Activated CD4-positive, alpha-beta T cell treated with anti-CD3 and anti-CD28 coated beads for 4 hours (primary cell): Measurements from ENCODE around the gene BTRC.

Experiments
- DNase-seq, 2 donors: peaks; one replicate each; pipeline ENCODE4 v3.0.0-alpha.2; 2020

The BTRC gene

DNA sequence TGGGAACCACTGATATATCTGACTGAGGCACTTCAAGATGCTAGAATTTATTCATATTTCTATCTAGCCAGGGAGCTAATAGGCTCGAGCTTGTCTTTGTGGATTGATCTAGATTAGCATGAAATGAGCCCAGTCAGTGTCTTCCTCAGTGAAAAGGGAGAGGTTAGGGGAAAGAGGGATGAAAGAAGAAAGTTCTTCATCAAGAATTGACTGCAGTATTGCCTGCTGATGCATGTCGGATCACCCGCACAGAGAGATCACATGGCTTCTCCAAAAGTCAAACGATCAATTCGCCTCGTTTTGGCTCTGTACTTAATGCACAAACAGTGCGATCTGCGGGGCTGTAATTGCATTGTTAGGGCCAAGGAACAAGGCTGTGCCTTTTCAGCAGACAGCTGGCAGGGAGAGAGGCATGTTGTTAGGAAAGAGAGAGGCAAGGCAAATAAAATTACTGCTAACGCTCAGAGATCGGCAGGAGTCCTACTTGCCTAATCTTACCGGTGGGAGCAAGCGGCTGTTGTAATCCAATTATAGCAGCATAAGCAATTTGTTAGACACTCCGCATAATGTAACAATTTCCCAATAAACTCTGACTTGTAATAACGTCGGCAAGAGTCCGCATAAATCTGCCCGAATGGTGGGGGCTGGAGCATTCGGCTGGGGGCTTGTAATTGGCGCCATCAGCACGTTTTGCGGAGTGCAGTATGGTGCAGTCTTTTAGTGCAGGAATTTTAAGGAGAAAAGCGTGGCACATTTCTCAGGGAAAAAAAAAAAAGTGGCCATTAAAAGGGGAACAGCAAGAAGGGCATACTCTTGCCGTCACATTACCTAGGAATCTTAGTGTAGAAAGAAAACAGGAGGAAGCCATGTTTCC lies 132.0 kb downstream of the BTRC start:
- no peak for DNase-seq

GRCh38 chr10:101487399-101487798 lies 133.4 kb downstream of the BTRC start:
- no peak for DNase-seq

- no peak for DNase-seq
Observed at GRCh38 chr10:101489355-101489754, 135.4 kb downstream of the BTRC start.

- DNase-seq, result no peak
Observed at GRCh38 chr10:101490026-101490425, 136.1 kb downstream of the BTRC start.

- no peak for DNase-seq
Observed at GRCh38 chr10:101492205-101492604, 138.2 kb downstream of the BTRC start.

DNA sequence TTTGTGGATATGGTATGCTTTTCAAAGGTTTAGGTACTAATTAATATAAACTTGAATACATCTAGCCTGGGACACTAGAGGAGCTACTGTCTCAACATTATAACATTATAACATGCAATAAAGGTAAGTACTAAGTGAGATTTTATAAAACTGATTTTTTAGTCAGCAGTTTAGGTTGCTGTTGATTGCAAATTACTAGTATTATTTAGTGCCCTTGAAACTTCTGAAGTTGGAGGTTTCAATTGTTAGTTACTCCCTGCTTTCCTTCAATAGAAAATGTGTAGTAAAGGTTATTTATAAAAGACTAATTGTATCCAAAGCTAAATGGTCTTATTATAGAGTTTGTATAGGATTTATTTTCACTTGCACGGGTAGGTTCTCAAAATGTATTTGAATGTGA lies 138.8 kb downstream of the BTRC start:
- DNase-seq, result no peak

GRCh38 chr10:101493249-101493648 lies 139.3 kb downstream of the BTRC start:
- no peak for DNase-seq

- no peak for DNase-seq
Observed at GRCh38 chr10:101493782-101494281, 139.9 kb downstream of the BTRC start.

GRCh38 chr10:101494650-101495049 lies 140.7 kb downstream of the BTRC start:
- no peak for DNase-seq

- no peak for DNase-seq
Observed at GRCh38 chr10:101495324-101495925, 141.5 kb downstream of the BTRC start.

DNA sequence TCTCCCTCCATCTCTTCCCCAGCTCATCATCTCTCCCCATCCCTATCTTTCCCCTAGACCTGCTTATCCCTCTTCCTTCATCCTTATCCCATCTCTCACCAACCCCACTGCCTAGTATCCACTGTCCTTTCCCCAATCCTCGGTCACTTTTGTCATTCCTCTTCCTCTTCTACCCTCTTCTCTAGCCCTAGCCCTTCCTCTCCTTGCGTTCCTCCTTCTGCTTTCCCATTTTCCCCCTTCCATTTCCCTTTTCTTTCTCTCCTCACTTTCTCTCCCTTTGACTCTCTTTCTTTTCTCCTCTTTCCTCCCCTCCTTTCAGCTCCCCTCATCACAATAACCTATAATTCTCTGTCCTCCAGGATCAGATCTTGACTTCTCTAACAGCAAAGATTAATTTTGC lies 150.5 kb downstream of the BTRC start:
- no peak for DNase-seq

DNA sequence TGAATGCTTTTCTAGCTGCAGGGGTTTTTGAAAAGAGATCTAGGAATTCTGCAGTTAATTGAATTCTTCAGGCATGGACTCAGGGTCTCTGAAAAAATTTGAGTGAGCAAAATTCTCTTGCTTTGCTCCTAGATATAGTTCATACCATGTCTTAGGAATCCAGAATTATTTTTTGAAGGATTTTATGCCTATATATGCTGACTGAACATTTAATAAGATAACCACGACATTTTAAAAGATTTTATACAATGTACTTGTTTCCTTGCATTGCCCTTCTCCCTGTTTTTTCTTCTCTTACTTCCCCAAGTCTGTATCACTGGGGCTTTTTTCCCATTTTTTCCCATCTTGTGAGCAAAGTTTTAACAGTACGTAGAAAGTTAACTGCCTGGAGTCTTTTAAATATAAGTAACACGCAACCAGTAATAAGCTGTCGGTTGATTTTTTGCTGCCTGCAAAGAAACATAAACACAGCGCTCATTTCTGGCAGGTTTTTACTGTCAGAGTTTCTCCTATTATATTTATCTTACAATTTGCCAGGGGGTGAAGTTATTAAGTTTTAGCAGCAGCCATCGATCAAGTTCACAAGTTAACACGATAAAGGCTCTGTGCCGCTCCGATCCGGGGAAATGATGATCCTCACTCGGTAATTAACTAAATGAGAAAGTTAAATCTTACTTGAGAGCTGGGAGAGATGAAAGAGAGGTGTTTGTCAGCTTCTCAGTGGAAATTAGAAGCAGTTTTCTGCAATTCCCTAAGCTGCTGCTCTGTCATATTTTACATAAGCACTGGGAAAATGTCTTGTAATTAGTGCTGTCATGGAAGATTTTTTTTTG lies 153.1 kb downstream of the BTRC start:
- no peak for DNase-seq

- no peak for DNase-seq
Observed at GRCh38 chr10:101507828-101508227, 153.9 kb downstream of the BTRC start.

DNA sequence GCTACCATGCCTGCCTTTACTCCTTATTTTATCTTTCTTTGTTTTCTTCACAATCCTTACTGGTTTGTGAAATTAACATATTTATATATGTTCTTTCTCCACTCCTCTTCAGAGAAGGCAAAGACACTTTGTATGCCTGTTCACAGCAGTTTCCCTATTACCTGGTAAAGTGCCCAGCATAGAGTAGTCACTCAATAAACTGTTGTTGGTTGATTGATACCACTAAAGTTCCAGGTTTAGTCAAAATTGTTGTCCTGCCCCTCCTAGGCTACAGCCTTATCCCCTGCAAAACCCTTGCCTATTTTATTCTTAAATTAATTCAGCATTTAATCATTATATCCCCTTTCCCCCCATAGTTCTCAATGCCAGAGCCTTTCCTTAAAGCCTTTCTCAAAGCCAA lies 158.0 kb downstream of the BTRC start:
- DNase-seq, result no peak

- no peak for DNase-seq
Observed at GRCh38 chr10:101512738-101513137, 158.8 kb downstream of the BTRC start.

GRCh38 chr10:101513733-101514132 lies 159.8 kb downstream of the BTRC start:
- no peak for DNase-seq

DNA sequence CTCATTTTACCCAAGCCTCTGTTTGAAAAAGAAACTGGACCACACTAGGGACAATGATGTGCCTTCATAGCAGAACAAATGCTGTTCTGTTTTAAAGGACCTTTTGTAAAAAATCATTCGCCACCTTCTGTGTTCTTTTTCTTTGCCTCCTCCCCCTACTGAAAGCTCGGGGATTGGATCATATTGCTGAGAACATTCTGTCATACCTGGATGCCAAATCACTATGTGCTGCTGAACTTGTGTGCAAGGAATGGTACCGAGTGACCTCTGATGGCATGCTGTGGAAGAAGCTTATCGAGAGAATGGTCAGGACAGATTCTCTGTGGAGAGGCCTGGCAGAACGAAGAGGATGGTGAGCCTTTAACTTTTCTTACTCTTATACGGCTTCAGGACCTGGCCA lies 171.9 kb downstream of the BTRC start:
- DNase-seq, result no peak

DNA sequence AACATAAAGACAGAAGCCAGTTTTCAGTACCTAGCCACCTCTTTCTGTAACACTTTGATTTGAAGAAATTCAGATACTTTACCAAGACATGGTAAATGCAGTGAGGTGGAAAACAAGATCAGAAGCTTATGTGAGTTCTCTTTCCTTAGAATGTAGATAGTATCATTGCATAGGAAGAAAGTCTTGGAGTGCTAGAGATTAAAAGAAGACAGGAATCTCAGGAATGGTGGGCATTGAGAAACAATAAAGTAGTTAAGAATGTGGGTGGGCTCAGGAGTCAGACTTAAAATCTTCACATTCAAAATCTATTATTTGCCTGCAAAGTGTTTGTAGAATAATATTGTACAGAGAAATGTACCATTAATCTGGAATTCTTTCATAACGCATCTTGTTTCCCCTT lies 175.2 kb downstream of the BTRC start:
- DNase-seq, result no peak

DNA sequence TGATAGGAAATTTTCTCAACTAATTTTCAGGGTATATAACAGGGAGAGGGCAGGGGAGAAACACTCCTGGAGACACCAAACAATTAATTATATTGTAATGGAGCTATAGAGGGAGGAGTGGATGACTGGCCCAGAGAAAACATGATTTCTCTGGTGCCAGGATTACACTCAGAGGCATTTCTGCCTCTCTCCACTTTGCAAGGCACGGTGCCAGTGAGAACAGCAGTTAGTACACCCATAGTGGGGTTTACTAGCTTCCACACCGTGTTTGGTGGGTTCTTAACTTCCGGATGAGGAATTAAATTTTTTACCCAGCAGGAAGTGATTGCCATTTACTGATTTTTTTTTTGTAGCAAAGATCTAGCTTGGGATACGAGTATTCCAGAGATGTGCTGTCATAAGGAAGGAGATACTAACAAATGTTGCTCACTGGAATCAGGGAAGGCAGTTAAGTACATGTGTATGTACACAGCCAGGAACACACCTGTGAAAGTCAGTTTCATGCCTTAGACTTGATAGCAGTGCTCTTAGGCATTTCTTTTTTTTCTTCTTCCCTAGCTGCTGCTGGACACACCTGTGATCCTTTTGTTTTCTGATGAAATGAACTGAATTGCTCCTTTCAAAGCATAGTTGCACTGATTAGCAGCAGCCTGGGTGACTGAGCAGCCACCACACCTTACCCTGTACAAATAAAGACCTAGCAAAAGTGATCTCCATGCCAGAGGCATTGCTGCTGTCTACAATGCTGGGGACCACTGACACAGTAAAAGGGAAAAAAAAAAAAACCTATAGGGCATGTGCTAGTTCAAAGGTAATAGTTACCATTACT lies 176.0 kb downstream of the BTRC start:
- no peak for DNase-seq

- DNase-seq, result no peak
Observed at GRCh38 chr10:101535949-101536348, 182.0 kb downstream of the BTRC start.

- no peak for DNase-seq
Observed at GRCh38 chr10:101536800-101537199, 182.8 kb downstream of the BTRC start.

- no peak for DNase-seq
Observed at GRCh38 chr10:101538446-101538845, 184.5 kb downstream of the BTRC start.

GRCh38 chr10:101545898-101546297 lies 191.9 kb downstream of the BTRC start:
- DNase-seq, result no peak
